Stimulated activated CD8-positive, alpha-beta memory T cell treated with anti-CD3 and anti-CD28 coated beads, Interleukin-15, amount 100 ng/mL, for 48 hours (primary cell): ENCODE measurements around the gene MTCL1.
A peak's percentile ranks its signal among the peaks of the same experiment; 100 is the strongest.
"Not testable (repeated sequence)": the region's sequence is repeated elsewhere in the genome, so short reads cannot be mapped to it uniquely, and the experiment has no call there.

Experiments used
- DNase-seq, 2 donors: peaks; one replicate each; pipeline ENCODE4 v3.0.0-alpha.2; 2020; ENCODE audit warnings: low read depth in 2 of 2

The MTCL1 gene

DNA sequence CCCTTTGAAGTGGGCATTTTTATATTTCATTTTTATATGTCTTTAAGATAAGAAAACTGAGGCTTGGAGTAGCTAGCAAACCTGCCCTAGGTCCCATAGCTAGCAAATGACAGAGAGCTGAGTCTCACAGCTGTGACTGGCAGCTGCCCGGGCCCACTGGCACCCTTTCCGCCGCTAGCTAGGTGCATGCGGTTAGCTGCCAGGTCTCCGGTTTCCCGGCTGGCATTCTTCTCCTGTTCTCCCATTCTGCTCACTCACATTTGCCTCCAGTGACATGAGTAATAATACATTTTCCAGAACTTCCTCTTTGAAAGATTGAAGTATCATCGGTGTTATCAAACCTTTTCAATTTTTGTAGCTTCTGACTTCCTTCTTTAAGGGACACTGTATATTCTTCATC lies 38.7 kb downstream of the MTCL1 start:
- DNase-seq: no peak

DNA sequence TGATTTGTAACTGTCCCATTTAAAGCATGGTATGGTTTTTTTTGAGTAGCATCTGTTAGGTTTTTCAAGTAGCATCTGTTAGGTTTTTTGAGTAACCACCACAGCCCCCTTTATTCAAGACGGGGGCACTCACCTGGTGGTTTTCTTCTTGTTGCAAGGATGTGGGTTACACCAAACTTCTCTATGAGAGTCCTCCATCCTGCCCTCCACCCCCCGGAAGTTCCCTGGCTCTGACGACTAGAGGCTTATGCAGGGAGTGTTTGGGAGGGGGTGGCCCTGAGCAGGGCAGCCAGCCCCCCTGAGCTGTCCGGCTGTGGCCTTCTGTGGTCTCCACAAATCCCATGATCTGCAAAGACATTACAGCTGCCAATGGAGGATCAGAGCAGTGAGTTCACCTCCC lies 39.3 kb downstream of the MTCL1 start:
- DNase-seq: peak in 1 of 2 donors; percentile 14

DNA sequence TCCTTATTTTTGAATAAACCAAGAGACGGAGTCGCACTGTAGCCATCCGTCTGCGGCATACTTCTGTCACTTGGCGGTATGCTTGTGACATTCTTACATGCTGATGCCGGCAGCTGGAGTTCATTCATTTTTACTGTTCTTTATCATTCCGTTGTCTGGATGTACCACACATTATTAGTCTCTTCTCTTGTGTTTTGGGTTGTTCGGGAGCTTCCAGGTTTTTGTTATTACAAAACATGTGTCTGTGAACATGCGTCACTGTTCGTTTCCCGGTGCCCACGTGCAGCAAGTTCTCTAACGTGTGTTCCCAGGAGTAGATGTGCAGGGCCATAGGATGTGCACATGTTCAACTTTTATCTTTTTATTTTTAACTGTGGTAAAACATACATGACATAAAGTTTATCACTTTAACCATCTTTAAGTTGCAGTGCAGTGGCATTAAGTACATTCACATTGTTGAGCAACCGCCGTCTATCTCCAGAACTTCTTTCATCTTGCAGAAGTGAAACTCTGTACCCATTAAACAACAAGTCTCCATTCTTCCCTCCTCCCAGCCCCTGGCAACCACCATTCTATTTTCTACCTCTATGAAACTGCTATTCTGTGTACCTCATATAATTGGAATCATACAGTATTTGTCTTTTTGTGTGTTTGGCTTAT lies 40.1 kb downstream of the MTCL1 start:
- no peak for DNase-seq

DNA sequence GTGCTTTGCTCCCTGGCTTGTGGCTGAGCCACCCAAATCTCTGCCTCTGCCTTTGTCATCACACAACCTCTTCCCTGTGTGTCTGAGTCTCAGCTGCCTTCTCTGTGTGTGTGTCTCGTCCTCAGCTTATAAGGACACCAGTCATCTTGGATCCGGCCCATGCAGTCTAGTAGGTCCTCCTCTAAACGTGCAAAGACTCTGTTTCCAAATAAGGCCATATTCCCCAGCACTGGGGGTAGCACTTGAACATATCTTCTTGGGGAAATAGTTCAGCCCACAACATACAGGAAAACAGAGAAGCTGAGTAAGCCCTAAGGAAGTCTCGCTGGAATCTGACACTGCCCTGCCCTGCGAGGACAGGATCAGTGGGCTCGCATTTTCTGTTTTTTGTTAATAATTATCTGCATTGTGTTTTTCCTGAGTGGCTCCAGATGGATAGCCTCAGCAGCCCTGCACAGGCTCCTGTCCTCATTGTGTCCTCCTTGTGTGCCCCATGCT lies 42.1 kb downstream of the MTCL1 start:
- DNase-seq: no peak

DNA sequence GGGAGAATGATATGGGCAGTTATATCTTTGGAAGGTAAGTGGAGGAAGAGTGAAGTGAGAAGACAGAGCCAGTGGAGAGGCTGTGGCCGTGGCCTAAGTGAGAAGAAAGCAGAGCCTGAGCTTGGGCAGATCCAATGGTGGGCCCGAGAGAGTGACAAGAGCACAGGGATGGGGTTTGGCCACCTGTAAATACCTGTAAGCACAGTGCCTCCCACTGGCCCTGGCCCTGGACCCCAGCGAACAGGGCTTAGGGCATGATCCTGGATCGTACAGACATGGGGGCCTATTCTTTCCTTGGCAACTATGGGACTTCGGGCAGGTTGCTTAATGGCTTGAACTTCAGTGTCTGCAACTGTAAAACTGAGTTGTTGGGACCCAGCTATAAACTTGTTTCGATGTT lies 44.1 kb downstream of the MTCL1 start:
- DNase-seq: no peak

DNA sequence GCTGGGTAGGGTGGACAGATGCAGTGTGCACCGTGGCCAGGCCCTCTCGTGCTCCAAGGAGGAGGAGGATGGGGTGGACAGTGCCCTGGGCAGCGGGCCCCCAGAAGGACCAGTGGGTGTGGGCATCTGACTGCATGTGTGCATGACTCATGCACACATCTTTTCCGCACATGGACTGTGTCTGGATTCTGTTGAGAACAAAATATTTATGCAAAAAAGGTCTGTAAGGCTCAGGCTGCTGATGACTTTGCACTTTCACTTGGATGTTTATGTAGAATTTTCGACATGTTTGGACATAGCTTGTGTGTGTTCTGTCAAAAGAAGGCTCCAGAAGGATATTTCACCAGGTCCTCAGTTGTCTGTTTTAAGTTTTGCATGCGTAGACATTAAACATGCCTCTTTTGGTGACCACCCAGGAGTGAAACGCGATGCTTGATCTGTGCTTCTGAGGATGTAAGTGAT lies 45.6 kb downstream of the MTCL1 start:
- DNase-seq: no peak

DNA sequence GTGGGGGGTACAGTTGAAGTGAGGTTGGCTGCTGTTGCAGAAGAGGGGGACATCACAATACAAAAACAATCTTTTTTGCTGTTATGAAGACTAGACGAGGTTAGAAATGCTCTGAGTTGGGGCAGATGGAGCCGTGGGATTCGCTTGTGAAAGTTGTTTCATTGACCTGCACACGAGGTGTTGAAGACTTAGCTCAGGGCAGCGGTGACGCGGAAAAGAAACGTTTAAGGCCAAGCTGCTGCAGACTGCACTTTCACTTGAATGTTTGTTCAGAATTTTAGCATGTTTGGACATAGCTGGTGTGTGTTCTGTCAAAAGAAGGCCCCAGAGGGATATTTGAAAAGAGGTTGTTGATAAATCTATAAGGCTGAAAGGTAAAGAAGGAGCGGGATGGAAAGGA lies 46.3 kb downstream of the MTCL1 start:
- DNase-seq: no peak

DNA sequence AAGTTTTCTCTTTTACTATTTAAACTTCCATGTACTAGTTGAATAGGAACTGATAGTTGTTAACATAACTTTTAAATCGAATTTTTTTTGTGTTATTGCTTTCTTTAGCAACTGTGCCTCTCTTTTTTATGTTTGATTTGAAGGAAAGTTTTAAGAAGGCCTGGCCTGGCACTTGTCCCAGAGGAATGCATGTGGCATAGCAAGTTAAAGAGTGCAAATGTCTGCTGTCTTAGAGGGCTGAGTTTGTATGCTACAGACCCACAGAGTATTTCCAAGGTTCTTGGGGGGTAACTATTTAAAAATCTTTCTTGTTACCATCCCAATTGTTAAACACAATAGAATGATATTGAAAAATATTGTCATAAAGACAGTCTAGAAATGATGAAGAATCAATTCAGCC lies 47.0 kb downstream of the MTCL1 start:
- no peak for DNase-seq

DNA sequence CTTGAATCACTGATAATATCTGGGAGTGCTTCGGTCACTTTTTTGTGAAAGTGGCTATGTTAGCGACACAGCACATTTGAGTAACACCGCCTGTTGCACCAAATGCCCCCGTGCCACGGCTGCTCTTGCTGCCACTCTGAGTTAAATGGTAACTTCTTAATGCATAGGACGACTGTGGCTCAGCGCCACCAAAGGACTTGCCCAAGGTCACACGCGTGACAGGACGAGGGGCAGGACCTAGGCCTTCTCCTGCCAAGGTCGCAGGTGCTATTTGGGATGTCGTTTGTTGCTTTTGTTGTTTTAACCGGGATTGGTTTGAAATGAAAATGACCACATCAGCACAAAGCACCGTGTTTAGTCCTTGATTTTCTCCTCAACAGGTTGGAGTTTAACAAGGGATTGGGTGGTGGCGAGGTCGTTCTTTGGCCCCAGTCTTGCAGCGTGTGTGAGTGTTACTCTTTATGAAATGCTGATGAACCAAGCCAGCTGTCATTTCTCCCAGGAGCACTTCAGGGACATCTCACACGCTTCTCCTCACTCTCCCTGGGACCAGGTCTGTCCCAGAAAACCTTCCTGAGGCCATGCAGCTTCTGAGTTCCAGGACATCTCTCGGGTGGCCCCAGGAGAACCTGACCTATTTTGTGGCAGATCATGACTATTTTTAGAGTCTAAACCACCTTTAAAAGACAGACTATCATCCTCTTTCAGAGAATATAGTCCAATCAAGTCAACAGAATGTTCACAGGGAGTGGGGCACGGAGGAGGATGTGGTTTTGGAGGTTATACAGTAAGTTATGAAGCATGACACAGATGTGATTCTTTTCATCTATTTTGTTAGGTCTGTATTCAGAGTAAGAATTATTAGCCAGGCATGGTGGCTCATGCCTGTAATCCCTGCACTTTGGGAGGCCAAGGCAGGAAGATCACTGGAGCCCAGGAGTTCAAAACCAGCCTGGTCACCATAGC lies 49.9 kb downstream of the MTCL1 start:
- DNase-seq: no peak

DNA sequence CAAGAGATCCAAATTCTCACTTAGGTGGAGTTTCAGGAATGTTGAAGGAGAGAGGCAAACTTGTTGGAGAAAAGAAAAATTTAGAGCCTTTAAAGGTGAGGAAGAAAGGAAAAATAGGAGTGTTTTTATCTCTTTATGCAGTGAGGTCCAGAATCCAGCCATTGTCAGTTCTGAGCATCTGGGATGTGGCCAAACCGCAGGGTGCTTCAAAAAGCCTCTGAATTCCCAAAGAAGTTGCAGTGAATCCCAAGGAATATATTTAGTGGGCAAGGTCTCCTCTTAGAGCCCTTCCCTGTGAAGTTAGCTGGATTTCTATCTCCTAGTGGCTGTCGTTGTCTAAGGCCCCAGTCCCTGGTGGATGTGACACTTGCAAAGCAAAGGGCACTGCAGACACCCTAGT lies 51.2 kb downstream of the MTCL1 start:
- no peak for DNase-seq

DNA sequence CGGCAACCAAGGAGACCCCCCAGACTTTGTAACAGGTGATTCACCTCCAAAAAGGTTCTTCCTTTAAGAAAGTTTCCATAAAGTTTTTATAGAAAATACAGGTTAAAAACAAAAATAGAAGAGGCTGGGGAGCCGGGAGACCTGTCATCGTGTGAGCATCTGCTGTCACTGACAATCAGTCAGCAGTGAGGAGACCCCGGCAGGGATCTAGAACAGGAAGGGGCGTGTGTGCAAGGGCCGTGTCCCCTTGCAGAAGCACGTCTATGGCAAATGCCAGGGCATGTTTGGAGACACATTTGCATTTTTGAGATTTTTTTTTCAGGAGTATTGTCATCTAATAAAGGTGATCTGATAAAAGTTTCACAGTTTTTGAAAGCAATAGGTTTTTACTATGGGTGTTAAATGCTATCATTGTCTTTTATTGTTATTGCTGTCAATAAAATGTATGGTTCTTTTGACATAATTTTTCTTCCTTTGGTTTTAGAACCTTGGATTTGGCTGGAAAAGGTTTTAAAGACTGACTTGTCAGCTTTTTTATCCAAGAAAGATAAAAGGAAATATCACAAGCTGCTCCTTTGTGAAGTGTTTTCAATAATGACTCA lies 52.1 kb downstream of the MTCL1 start:
- DNase-seq: no peak

DNA sequence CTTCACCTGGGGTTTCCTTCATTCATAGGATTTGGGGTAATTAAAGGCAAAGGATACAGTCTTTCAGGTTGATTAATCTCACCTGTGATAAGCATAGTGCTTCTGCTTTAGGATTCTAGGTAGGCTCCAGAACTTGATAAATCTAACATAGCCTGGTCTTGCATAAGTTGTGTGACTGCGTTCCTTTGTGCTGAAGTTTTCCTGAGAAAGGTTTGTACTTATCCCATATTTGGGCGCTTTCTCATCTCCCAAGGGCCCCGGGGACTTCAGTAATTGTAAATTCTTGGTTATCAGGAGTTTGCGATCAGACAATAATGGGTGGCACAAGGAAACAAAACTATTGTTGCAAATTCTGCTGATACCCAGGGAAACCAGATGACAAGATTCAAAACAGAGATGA lies 53.1 kb downstream of the MTCL1 start:
- no peak for DNase-seq

DNA sequence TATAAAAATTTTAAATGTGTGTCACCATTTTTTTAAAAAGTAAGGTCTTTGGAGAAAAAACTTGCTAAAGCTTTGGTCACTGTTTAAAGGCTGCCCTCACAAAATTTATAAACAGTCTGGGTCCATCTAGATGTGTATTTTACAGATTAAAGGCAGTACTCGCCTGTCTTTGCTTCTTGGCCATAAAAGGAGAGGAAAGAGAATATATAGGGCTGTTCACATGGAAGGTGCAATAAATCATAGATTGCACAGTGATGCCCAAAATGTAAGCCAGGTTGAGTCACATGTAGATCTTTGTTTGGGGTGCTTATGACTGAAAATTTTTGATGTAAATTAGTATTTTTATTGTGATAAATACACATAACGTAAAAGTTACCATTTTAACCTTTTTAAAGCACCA lies 55.6 kb downstream of the MTCL1 start:
- DNase-seq: no peak

DNA sequence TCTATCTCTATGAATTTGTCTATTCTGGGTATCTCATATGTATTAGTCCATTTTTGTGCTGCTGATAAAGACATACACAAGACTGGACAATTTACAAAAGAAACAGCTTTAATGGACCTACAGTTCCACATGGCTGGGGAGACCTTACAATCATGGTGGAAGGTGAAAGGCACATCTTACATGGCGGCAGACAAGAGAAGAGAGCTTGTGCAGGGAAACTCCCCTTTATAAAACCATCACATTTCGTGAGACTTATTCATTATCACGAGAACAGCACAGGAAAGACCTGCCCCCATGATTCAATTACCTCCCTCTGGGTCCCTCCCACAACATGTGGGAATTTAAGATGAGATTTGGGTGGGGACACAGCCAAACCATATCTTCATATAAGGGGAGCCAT lies 56.2 kb downstream of the MTCL1 start:
- not testable (repeated sequence) for DNase-seq

DNA sequence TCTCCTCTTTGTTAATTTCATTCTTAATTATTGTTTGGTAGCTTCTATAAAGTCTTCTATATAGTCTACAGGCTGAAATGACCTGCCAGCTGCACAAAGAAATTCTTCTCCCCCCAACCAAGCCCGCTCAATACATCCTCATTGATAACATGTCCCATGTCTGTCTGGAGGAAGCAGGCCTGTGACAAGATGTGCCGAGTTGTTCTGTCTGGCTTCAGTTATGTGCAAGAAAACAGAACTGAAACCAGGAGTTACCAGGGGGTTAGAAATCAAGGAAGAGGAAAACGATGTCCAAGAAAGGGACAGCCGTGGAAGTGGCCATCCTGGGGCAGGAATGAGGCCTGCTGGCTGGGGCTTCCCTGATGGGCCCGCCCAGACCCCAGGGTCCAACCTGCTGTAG lies 57.6 kb downstream of the MTCL1 start:
- no peak for DNase-seq

DNA sequence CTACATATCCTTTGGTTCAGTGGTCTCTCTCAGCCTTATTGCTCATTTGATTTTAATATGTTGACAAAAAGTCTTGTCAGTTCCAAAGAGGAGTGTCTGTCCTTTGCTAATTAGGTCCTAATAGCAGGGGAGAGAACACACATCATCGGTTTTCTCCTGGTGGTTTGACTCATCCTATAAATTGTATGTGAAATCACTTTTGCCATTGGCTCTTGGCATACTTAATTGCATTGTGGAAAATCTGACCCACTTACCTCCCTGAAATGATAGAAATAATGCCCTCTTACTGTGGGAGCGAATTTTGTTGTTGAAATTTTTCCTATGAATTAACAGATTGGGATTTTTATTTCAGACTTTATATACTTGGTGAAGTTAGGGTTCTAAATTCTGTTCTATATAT lies 58.3 kb downstream of the MTCL1 start:
- no peak for DNase-seq

DNA sequence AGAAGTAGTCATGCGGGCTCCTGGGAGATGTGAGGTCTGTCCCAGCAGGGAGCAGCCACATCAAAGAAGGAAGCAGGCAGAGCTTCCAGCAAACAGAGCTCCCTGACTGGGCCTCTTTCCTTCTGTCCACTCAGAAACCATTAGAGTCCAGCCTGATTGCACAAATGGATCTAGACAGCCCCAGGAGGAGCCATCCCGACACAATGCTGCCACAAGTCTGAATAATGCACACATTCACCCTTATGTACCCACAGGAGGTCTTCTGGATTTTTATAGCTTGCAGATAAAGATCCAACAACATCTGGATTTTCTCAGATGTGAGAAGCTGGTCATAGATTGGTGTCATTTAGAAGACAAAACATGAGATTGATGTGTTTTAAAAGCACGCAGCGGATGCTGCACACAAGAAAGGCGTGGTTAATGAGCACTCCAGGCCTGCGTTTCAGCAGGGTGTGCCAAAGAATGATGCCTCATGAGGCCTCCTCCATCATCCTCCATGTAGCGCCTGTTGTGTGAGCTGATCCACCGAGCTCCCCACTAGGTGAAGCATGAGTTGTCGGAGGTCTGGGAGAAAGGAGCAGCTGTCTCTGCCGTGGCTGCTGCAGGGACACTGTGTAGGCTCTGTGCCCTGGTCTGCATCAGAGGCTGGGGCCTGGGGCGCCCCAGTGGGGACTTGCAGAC lies 60.6 kb downstream of the MTCL1 start:
- no peak for DNase-seq

DNA sequence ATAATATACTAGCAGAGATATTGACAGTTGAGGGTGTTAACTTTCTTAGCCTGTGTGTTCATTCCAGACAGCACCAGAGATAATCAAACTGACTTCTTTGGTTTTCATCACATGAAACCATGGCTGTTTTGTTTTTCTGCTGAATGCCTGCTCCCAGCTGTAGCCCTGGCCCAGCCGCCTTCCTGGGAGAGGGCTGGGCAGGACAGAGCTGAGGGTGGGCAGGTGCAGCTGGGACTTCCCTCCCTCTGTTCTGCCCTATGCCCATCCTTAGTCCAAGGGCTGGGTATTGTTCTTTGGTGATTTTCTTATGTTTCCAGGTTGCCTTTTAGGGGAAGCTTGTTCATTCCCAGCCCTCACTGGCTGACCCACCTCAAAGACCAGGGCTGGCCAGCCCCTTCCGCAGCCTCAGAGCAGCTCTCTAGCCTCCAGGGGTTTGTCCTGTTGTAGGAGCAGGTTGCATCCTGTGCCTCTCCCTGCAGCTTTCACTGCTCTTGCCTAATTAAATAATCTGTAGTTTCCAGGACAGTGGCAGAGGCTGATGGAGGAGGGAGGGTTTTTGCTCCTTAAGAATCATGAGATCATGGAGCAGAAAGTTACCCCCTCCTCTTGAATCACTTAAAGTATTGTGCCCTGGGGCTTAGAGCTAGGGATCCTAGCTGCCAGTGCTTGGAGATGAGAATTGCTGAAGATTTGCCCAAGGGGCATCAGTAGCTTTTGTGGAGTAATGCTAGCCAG lies 61.4 kb downstream of the MTCL1 start:
- no peak for DNase-seq

DNA sequence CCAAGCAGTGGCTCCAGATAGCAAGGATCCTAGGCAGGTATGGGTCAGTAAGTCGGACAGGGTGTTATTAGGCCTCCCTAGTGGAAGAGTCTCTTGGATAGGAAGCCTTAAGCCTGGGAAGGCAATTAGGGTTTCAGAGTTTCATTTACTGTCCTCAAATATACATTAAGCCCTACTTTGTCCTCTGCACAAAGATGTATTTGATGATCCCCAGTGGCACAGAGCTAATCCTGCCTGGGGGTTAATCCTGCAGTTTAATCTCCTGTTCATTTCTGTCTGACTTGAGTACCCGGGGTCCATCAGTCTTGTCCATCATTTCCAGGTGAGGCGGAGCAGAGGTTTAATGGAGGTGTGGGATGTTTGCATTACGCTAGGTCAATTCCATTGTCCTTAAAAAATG lies 62.0 kb downstream of the MTCL1 start:
- DNase-seq: no peak

DNA sequence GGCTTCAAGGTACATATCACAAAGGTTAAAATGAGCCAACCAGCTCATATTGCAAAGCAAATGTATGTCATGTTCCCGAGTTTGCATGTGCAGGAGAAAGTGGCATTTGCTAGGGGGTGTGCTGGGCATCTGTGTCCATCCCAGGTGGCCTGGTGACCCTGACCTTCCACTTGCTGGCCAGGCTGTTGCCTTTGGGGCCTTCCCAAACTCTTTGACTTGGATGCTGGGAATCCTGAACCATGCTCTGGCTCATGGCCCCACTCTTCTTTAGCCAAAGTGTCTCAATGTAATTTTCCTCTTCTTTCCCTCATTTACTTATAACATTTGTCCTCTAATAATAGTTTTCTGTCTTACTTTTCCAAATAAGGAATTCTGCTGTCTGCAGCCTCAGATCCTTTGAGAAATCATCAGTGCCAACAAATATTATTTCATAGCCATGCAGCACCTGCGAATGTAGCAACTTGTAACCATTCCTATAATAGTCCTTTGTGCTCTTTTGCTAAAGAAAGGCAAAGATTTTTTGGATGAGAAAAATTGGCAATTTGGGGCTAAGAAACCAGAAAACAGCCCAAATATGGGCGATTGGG lies 64.2 kb downstream of the MTCL1 start:
- DNase-seq: no peak

DNA sequence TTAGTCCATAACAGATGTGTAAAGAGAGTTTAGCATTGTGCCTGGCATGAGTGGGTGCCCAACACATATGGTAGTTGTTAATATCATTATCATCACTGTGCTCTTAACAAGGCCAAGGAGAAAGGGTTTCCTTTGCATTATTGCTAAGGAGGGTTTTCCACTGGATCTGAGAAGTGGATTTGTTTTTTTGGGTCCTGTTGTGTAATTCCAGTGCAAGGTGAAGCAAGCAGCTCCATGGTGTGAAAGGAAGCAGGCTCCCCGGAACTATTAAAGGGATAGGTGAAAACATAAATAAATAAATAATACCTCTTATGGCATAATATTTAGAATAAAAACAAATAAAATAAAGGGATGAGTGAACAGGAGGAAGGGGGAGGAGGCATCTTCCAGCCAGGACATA lies 65.3 kb downstream of the MTCL1 start:
- no peak for DNase-seq
